ENCODE results near the gene NPC1L1. TPM values are rescaled to one million over a fixed set of nuclear protein-coding genes. Genes with fewer than 3 reads are reported as not detected.

The NPC1L1 gene
- total RNA-seq, 1 experiment from 2014 or later, result 6.5 TPM

GRCh38 chr7:44533301-44534055, 7.7 kb downstream of the NPC1L1 start:
- ChIA-PET POLR2A (no interaction called here), CTCF (interaction anchor here (0.9 kb wide), 1 partner anchor 293 kb away, joined by 3 read pairs; no protein-coding TSS in a partner anchor)
- Histone ChIP-seq H3K9me3 (no peaks in the 10 kb centered on the region), H3K4me3 (ENCODE audit: low read depth, low read length) (no peak overlapping the region), H3K4me1 (no peaks in the 10 kb centered on the region), H3K27me3 (replicated peaks; ENCODE audit: control insufficient read depth, insufficient read depth, low read length) (no peaks in the 10 kb centered on the region), H3K36me3 (ENCODE audit: control insufficient read depth, insufficient read depth, low read length) (no peaks in the 10 kb centered on the region; the same call in none of the 2 replicates)
- TF ChIP-seq CTCF (IDR thresholded peaks at IDR 0.05; ENCODE audit: insufficient read depth in 1 of 2, low read depth in 1 of 2, low read length in 1 of 2, severe bottlenecking in 1 of 2, unreplicated experiment in 1 of 2), result no peak
- H3K4me3 Mint-ChIP-seq (ENCODE audit: unreplicated experiment), result no peak overlapping the region
- no peak for DNase-seq
- peaks cover 5% of the 10 kb centered on the region for H3K36me3 Mint-ChIP-seq (ENCODE audit: insufficient read depth, unreplicated experiment)
- H3K27me3 Mint-ChIP-seq (ENCODE audit: insufficient read depth, unreplicated experiment), result no peaks in the 10 kb centered on the region
- no peaks in the 10 kb centered on the region for H3K9me3 Mint-ChIP-seq (ENCODE audit: unreplicated experiment)
- peaks cover 6% of the 10 kb centered on the region for H3K4me1 Mint-ChIP-seq (ENCODE audit: low read depth, unreplicated experiment)
- BruUV-seq (replicated peaks), result no TSS peak
- intact Hi-C loops (cut with micrococcal nuclease; ENCODE audit: unreplicated experiment), result no loop called here
- no peak overlapping the region for H3K27ac Mint-ChIP-seq (ENCODE audit: unreplicated experiment)

- H3K4me1 ChIP-seq, result no peaks in the 10 kb centered on the region
- no TSS peak for BruUV-seq (replicated peaks)
- Mint-ChIP-seq H3K27me3 (ENCODE audit: insufficient read depth, unreplicated experiment) (no peaks in the 10 kb centered on the region), H3K36me3 (ENCODE audit: insufficient read depth, unreplicated experiment) (peaks cover 5% of the 10 kb centered on the region), H3K4me3 (ENCODE audit: unreplicated experiment) (no peak overlapping the region), H3K27ac (ENCODE audit: unreplicated experiment) (no peak overlapping the region), H3K4me1 (ENCODE audit: low read depth, unreplicated experiment) (peaks cover 6% of the 10 kb centered on the region), H3K9me3 (ENCODE audit: unreplicated experiment) (no peaks in the 10 kb centered on the region)
- TF ChIP-seq CTCF (IDR thresholded peaks at IDR 0.05; ENCODE audit: insufficient read depth in 1 of 2, low read depth in 1 of 2, low read length in 1 of 2, severe bottlenecking in 1 of 2, unreplicated experiment in 1 of 2), result no peak
- no peak for DNase-seq
- intact Hi-C loops (cut with micrococcal nuclease; ENCODE audit: unreplicated experiment), result no loop called here
- no peaks in the 10 kb centered on the region for H3K9me3 ChIP-seq
- H3K4me3 ChIP-seq (ENCODE audit: low read depth, low read length), result no peak overlapping the region
- H3K36me3 ChIP-seq (ENCODE audit: control insufficient read depth, insufficient read depth, low read length), result no peaks in the 10 kb centered on the region; the same call in 1 of the 2 replicates
- ChIA-PET CTCF (no interaction called here), POLR2A (no interaction called here)
- H3K27me3 ChIP-seq (replicated peaks; ENCODE audit: control insufficient read depth, insufficient read depth, low read length), result no peaks in the 10 kb centered on the region
Observed at GRCh38 chr7:44531421-44532380, 9.4 kb downstream of the NPC1L1 start.

- CTCF ChIA-PET, result no interaction called here
- POLR2A ChIA-PET, result no interaction called here
- no peak overlapping the region for H3K27ac Mint-ChIP-seq (ENCODE audit: unreplicated experiment)
Observed at GRCh38 chr7:44530990-44531389, 10.1 kb downstream of the NPC1L1 start.

More at GRCh38 chr7:44530990-44531389, 10.1 kb downstream of the NPC1L1 start:
- 0 out of 2 replicates have a peak, but pooled peaks cover under 1% of the 10 kb centered on the region for H3K9me3 ChIP-seq
- BruUV-seq (replicated peaks), result no TSS peak
- no peak for DNase-seq
- no peaks in the 10 kb centered on the region; the same call in 1 of the 2 replicates for H3K36me3 ChIP-seq (ENCODE audit: control insufficient read depth, insufficient read depth, low read length)
- H3K4me1 ChIP-seq, result no peaks in the 10 kb centered on the region
- Mint-ChIP-seq H3K4me1 (ENCODE audit: low read depth, unreplicated experiment) (peaks cover 6% of the 10 kb centered on the region), H3K27me3 (ENCODE audit: insufficient read depth, unreplicated experiment) (no peaks in the 10 kb centered on the region), H3K36me3 (ENCODE audit: insufficient read depth, unreplicated experiment) (peaks cover 5% of the 10 kb centered on the region), H3K4me3 (ENCODE audit: unreplicated experiment) (no peak overlapping the region), H3K9me3 (ENCODE audit: unreplicated experiment) (no peaks in the 10 kb centered on the region)
- no peak overlapping the region for H3K4me3 ChIP-seq (ENCODE audit: low read depth, low read length)
- H3K27me3 ChIP-seq (replicated peaks; ENCODE audit: control insufficient read depth, insufficient read depth, low read length), result no peaks in the 10 kb centered on the region
- intact Hi-C loops (cut with micrococcal nuclease; ENCODE audit: unreplicated experiment), result loop anchor here (1.0 kb wide), 1 partner anchor 48 kb away; no protein-coding TSS in a partner anchor
- no peak for TF ChIP-seq CTCF (IDR thresholded peaks at IDR 0.05; ENCODE audit: insufficient read depth in 1 of 2, low read depth in 1 of 2, low read length in 1 of 2, severe bottlenecking in 1 of 2, unreplicated experiment in 1 of 2)

All from Caco-2 (cell line).